ENCODE results near the gene PCDHGA11.
"Not testable (repeated sequence)": the region's sequence is repeated elsewhere in the genome, so short reads cannot be mapped to it uniquely, and the experiment has no call there.

Gene PCDHGA11

DNA sequence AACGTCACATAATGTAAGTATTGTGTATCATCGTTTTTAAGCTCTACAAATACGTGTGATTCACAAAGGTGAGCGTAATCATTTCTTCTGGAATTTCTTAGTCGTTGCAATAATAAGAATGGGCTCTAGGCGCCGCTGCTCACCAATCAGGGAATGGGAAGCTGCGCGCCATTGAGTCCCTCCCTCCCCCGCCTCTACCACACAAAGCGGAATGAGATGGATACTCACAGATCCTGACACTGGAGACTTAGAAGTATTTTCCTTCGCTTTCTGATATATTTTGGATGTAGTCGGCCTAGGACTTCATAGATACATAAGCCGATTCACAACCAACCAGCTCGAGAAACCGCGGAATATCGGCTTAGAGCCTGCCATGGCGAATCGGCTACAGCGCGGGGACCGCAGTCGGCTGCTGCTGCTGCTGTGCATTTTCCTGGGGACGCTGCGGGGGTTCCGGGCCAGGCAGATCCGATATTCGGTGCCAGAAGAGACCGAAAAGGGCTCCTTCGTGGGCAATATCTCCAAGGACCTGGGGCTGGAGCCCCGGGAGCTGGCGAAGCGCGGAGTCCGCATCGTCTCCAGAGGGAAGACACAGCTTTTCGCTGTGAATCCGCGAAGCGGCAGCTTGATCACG lies at the start of gene PCDHGA11:
PCDHGA11 (plus strand) TSS at position 197 of the 634 bp plus-strand sequence; CDS start at position 374, 177 bp downstream.
- peak; percentile 14 for DNase-seq (ENCODE audit: low read depth)

DNA sequence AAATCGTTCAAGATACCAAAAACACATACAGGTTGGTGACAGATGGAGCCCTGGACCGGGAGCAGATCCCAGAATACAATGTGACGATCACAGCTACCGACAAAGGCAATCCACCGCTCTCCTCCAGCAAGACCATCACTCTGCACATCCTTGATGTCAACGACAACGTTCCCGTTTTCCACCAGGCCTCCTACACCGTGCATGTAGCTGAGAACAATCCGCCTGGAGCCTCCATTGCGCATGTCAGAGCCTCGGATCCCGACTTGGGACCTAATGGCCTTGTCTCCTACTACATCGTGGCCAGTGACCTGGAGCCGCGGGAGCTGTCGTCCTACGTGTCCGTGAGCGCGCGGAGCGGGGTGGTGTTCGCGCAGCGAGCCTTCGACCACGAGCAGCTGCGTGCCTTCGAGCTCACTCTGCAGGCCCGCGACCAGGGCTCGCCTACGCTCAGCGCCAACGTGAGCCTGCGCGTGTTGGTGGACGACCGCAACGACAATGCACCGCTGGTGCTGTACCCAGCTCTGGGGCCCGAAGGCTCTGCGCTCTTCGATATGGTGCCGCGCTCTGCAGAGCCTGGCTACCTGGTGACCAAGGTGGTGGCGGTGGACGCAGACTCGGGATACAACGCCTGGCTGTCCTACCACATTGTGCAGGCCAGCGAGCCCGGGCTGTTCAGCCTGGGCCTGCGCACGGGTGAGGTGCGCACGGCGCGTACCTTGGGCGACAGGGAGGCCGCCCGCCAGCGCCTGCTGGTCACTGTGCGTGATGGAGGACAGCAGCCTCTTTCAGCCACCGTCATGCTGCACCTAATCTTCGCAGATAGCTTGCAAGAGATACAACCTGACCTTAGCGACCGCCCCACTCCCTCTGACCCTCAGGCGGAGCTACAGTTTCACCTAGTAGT lies 49.0 kb upstream of the PCDHGA11 start:
- no peak for DNase-seq (ENCODE audit: low read depth)

DNA sequence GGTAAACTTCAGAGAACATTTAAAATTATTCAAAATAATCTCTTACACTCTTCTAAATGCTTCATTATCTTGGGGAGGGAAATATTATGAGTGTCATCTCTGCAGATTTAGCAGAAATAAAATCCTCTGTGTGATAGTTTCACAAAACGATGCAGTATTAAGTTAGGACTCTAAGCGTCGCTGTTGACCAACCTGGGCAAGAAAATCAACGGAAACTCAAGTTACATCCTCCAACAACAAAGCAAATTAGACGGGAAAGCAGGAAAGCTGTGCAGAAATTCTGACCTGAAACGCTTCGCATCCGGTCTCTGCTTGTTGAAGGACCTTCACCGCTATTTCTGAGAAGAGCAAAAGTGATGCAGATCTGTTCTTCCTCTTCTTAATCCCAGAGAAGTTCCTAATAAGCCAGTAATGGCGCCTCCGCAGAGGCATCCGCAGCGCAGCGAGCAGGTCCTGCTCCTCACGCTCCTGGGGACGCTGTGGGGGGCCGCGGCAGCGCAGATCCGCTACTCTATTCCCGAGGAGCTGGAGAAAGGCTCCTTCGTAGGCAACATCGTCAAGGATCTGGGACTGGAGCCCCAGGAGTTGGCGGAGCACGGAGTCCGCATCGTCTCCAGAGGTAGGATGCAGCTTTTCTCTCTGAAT lies 47.1 kb upstream of the PCDHGA11 start, which contains the start of gene PCDHGA6:
PCDHGA6 (plus strand) TSS at position 219 of the 645 bp plus-strand sequence; CDS start at position 412, 193 bp downstream.
- peak; percentile 48 for DNase-seq (ENCODE audit: low read depth)

DNA sequence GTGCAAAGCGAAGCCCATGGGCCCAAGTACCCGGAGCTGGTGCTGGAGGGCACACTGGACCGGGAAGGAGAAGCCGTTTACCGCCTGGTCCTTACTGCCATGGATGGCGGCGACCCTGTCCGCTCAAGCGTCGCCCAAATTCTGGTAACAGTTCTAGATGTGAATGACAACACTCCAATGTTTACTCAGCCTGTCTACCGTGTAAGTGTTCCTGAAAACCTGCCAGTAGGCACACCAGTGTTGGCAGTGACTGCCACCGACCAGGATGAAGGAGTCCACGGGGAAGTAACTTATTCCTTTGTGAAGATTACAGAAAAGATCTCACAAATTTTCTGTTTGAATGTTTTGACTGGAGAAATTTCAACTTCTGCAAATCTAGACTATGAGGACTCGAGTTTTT lies 46.2 kb upstream of the PCDHGA11 start:
- DNase-seq (ENCODE audit: low read depth) = no peak

DNA sequence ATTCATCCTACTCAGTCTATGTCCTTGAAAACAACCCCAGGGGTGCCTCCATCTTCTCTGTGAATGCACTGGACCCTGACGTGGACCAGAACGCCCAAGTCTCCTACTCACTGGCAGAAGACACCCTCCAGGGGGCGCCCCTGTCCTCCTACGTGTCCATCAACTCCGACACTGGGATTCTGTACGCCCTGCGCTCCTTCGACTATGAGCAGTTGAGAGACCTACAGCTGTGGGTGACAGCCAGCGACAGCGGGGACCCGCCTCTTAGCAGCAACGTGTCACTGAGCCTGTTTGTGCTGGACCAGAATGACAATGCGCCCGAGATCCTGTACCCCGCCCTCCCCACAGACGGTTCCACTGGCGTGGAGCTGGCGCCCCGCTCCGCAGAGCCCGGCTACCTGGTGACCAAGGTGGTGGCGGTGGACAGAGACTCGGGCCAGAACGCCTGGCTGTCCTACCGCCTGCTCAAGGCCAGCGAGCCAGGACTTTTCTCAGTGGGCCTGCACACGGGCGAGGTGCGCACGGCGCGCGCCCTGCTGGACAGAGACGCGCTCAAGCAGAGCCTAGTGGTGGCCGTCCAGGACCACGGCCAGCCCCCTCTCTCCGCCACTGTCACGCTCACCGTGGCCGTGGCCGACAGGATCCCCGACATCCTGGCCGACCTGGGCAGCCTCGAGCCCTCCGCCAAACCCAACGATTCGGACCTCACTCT lies 45.3 kb upstream of the PCDHGA11 start:
- not testable (repeated sequence) for DNase-seq (ENCODE audit: low read depth)

DNA sequence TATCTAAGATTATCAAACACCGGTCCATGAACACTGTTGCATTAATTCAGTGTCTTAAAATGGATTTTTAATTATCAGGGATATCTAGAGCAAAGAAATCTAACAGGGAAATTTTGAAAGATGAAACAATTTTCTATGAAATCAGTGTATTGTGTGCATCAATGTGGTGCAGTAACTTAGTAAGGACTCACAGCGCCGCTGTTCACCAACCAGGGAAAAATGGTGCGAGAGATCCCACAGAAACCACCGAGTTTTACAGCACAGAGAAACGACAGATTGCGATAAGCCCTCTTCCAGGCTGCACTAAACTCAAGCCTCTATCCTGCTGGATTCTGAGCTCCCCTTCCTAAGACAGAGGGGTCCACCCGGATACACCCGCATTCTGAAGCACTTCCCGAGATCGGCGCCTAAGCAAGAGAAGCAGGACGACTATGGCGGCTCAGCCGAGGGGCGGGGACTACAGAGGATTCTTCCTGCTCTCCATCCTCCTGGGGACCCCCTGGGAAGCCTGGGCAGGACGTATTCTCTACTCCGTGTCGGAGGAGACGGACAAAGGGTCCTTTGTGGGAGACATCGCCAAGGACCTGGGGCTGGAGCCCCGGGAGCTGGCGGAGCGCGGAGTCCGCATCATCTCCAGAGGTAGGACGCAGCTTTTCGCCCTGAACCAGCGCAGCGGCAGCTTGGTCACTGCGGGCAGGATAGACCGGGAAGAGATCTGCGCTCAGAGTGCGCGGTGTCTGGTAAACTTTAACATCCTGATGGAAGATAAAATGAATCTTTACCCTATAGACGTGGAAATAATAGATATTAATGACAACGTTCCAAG lies 38.2 kb upstream of the PCDHGA11 start, which contains the start of gene PCDHGA7:
PCDHGA7 (plus strand) TSS at position 274 of the 826 bp plus-strand sequence; CDS start at position 432, 158 bp downstream.
- DNase-seq (ENCODE audit: low read depth) = peak; percentile 5

DNA sequence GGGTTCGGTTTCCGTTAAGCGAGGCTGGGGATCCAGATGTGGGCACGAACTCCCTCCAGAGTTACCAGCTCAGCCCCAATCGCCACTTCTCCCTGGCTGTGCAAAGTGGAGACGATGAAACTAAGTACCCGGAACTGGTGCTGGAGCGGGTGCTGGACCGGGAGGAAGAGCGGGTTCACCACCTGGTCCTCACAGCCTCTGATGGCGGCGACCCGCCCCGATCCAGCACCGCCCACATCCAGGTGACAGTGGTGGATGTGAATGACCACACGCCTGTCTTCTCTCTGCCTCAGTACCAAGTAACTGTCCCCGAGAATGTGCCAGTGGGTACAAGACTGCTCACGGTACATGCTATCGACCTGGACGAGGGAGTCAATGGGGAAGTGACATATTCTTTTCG lies 37.5 kb upstream of the PCDHGA11 start:
- DNase-seq (ENCODE audit: low read depth) = no peak

DNA sequence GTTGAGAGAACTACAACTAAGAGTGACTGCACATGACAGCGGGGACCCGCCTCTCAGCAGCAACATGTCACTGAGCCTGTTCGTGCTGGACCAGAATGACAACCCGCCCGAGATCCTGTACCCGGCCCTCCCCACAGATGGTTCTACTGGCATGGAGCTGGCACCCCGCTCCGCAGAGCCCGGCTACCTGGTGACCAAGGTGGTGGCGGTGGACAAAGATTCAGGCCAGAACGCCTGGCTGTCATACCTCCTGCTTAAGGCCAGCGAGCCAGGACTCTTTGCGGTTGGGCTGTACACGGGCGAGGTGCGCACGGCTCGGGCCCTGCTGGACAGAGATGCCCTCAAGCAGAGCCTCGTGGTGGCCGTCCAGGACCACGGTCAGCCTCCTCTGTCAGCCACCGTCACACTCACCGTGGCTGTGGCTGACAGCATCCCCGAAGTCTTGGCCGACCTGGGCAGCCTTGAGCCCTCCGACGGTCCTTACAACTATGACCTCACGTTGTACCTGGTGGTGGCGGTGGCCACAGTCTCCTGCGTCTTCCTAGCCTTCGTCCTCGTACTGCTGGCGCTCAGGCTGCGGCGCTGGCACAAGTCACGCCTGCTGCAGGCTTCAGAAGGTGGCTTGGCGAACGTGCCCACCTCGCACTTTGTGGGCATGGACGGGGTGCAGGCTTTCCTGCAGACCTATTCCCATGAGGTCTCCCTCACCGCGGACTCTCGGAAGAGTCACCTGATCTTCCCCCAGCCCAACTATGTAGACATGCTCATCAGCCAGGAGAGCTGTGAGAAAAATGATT lies 36.2 kb upstream of the PCDHGA11 start:
- no peak for DNase-seq (ENCODE audit: low read depth)

DNA sequence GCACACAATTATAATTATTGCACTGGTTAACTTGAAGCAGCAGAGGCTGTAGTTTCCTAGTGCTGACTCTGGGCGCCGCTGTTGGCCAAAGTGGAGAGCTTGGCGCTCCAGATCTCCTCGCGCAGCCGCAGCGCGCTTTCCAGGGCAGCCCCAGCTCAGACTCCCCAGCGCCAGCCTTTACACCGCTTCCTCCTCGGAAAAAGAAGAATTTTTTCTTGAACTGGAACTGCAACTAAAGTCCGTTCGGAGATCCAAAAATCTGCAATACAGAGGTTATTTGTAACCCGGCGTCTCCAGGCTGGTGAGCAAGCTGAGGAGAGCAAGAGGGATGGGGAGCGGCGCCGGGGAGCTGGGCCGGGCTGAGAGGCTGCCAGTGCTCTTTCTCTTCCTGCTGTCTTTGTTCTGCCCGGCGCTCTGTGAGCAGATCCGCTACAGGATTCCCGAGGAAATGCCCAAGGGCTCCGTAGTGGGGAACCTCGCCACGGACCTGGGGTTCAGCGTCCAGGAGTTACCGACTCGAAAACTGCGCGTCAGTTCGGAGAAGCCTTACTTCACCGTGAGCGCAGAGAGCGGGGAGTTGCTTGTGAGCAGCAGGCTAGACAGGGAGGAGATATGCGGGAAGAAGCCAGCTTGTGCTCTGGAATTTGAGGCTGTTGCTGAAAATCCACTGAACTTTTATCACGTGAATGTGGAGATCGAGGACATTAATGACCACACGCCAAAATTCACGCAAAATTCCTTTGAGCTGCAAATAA lies 33.1 kb upstream of the PCDHGA11 start, which contains the start of gene PCDHGB4:
PCDHGB4 (plus strand) TSS at position 142 of the 755 bp plus-strand sequence; CDS start at position 329, 187 bp downstream.
- DNase-seq (ENCODE audit: low read depth) = peak; percentile 32

DNA sequence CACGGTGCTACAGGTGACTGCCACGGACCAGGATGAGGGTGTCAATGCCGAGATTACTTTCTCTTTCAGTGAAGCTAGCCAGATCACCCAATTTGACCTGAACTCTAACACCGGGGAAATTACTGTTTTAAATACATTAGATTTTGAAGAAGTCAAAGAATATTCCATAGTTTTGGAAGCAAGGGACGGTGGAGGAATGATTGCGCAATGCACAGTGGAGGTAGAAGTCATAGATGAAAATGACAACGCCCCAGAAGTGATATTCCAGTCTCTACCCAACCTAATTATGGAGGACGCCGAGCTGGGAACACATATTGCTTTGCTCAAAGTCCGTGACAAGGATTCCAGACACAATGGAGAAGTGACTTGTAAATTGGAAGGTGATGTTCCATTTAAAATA lies 32.2 kb upstream of the PCDHGA11 start:
- no peak for DNase-seq (ENCODE audit: low read depth)

DNA sequence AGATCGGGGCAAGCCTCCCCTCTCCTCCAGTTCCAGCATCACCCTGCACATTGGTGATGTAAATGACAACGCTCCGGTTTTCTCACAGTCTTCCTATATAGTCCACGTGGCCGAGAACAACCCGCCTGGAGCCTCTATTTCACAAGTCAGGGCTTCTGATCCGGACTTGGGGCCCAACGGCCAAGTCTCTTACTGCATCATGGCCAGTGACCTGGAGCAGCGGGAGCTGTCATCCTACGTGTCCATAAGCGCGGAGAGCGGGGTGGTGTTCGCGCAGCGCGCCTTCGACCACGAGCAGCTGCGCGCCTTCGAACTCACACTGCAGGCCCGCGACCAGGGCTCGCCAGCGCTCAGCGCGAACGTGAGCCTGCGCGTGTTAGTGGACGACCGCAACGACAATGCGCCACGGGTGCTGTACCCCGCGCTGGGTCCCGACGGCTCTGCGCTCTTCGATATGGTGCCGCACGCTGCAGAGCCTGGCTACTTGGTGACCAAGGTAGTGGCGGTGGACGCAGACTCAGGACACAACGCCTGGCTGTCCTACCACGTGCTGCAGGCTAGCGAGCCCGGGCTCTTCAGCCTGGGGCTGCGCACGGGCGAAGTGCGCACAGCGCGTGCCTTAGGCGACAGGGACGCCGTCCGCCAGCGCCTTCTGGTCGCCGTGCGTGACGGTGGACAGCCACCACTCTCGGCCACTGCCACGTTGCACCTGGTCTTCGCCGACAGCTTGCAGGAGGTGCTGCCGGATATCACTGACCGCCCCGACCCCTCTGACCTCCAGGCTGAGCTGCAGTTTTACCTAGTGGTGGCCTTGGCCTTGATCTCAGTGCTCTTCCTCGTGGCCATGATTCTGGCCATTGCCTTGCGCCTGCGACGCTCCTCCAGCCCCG lies 31.5 kb upstream of the PCDHGA11 start:
- DNase-seq (ENCODE audit: low read depth) = no peak

DNA sequence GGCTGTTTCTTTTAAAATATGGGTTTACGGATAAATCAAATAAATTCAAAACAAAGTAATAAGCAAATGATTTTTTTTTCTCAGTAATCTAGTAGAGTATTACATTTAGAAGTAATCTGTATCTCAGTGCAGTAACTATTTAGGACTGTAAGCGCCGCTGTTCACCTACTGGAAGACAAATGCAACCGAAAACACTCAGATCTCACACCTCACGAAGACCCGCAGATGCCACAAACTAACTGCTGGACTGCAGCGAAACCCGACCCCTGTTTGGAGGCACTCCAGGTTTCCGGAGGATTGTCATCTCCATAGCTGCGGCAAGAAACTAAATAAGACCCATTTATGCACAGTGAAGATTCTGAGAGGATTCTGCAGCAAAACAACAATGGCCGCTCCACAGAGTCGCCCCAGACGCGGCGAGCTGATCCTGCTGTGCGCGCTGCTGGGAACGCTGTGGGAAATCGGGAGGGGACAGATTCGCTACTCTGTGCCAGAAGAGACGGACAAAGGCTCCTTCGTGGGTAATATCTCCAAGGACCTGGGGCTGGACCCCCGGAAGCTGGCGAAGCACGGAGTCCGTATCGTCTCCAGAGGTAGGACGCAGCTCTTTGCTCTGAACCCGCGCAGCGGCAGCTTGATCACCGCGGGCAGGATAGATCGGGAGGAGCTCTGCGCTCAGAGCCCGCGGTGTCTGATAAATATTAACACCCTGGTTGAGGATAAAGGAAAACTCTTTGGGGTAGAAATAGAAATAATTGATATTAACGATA lies 28.2 kb upstream of the PCDHGA11 start, which contains the start of gene PCDHGA8:
PCDHGA8 (plus strand) TSS at position 205 of the 770 bp plus-strand sequence; CDS start at position 386, 181 bp downstream.
- DNase-seq (ENCODE audit: low read depth) = peak; percentile 30

DNA sequence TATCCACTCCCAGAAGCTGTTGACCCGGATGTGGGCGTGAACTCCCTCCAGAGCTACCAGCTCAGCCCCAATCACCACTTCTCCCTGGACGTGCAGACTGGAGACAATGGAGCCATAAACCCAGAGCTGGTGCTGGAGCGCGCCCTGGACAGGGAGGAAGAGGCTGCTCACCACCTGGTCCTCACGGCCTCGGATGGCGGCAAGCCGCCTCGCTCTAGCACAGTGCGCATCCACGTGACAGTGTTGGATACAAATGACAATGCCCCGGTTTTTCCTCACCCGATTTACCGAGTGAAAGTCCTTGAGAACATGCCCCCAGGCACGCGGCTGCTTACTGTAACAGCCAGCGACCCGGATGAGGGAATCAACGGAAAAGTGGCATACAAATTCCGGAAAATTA lies 27.6 kb upstream of the PCDHGA11 start:
- DNase-seq (ENCODE audit: low read depth) = no peak

DNA sequence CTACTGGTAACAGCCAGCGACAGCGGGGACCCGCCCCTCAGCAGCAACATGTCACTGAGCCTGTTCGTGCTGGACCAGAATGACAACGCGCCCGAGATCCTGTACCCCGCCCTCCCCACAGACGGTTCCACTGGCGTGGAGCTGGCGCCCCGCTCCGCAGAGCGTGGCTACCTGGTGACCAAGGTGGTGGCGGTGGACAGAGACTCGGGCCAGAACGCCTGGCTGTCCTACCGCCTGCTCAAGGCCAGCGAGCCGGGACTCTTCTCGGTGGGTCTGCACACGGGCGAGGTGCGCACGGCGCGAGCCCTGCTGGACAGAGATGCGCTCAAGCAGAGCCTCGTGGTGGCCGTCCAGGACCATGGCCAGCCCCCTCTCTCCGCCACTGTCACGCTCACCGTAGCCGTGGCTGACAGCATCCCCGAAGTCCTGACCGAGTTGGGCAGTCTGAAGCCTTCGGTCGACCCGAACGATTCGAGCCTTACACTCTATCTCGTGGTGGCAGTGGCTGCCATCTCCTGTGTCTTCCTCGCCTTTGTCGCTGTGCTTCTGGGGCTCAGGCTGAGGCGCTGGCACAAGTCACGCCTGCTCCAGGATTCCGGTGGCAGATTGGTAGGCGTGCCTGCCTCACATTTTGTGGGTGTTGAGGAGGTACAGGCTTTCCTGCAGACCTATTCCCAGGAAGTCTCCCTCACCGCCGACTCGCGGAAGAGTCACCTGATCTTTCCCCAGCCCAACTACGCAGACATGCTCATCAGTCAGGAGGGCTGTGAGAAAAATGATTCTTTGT lies 26.3 kb upstream of the PCDHGA11 start:
- DNase-seq (ENCODE audit: low read depth) = not testable (repeated sequence)

DNA sequence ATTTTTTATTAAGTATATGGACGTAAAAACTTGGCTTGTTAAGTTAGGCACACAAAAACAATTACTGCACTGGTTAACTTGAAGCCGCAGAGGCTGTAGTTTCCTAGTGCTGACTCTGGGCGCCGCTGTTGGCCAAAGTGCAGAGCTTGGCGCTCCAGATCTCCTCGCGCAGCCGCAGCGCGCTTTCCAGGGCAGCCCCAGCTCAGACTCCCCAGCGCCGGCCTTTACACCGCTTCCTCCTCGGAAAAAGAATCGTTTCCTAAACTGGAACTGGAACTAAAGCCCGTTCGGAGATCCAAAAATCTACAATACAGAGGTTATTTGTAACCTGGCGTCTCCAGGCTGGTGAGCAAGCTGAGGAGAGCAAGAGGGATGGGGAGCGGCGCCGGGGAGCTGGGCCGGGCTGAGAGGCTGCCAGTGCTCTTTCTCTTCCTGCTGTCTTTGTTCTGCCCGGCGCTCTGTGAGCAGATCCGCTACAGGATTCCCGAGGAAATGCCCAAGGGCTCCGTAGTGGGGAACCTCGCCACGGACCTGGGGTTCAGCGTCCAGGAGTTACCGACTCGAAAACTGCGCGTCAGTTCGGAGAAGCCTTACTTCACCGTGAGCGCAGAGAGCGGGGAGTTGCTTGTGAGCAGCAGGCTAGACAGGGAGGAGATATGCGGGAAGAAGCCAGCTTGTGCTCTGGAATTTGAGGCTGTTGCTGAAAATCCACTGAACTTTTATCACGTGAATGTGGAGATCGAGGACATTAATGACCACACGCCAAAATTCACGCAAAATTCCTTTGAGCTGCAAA lies 22.9 kb upstream of the PCDHGA11 start, which contains the start of gene PCDHGB5:
PCDHGB5 (plus strand) TSS at position 192 of the 796 bp plus-strand sequence; CDS start at position 373, 181 bp downstream.
- DNase-seq (ENCODE audit: low read depth) = peak; percentile 73

Measured in EH (cell line).